Body of pancreas (tissue), 4 donors: ENCODE measurements around the gene CEP120. TPM values are rescaled to one million over a fixed set of nuclear protein-coding genes. Genes with fewer than 3 reads are reported as not detected.

Source experiments
- ATAC-seq: fragments of 150-250 bp; one replicate; pipeline ENCODE4 v1.9.1; 2016
- DNase-seq, 4 donors: peaks; one replicate each; pipeline ENCODE4 v3.0.0-alpha.2; 2019
- H3K27ac ChIP-seq, 4 donors: fragments of 200-600 bp; sonication (generic); 1 replicate in 3 of 4; 2 replicates in 1 of 4; pipeline versions ENCODE4 v1.5.1 to v1.6.1; 2016 to 2019; ENCODE audit warnings: mild to moderate bottlenecking in 1 of 4, mixed read lengths in 1 of 4, moderate library complexity in 1 of 4
- H3K27me3 ChIP-seq, 2 donors: fragments of 200-600 bp; sonication (generic); one replicate each; pipeline ENCODE4 v1.6.0; 2016; ENCODE audit warnings: mild to moderate bottlenecking in 1 of 2
- H3K36me3 ChIP-seq, 2 donors: fragments of 200-600 bp; sonication (generic); replicated peaks in 1 of 2; 2 replicates each; pipeline ENCODE4 v1.5.1; 2016; ENCODE audit warnings: low read depth in 2 of 2; ENCODE audit not compliant: insufficient read depth in 1 of 2
- H3K4me1 ChIP-seq: fragments of 200-600 bp; sonication (generic); one replicate; pipeline ENCODE4 v1.6.0; 2016
- H3K4me3 ChIP-seq, 2 donors: fragments of 200-600 bp; sonication (generic); 1 replicate in 1 of 2; 2 replicates in 1 of 2; pipeline ENCODE4 v1.5.1; 2016 to 2019
- H3K9me3 ChIP-seq, 3 donors: fragments of 200-600 bp; sonication (generic); 1 replicate in 2 of 3; 2 replicates in 1 of 3; pipeline ENCODE4 v1.5.1; 2016
- CTCF ChIP-seq, 7 experiments: fragments of 450-650 bp in 4 of 7; fragments of 200-600 bp in 3 of 7; sonication (generic) in 3 of 7; IDR thresholded peaks; one replicate each; pipeline ENCODE4 v1.5.1; 2016 to 2019; ENCODE audit warnings: antibody characterized with exemption in 7 of 7
- POLR2A ChIP-seq, 3 donors: fragments of 450-650 bp; IDR thresholded peaks; one replicate each; pipeline ENCODE4 v1.6.1; 2016; ENCODE audit warnings: antibody characterized with exemption in 3 of 3, mild to moderate bottlenecking in 2 of 3
- WGBS, 2 donors: methylation state at CpG; one replicate each; pipeline ENCODE4 v1.1.5; 2017; 5-methylcytosine and 5-hydroxymethylcytosine counted together
- intact Hi-C: fragments of 100-400 bp; cut with DNase I; formaldehyde crosslinking; loops from one replicate; pipeline ENCODE4 v1.15.1; 2023
- total RNA-seq, 2 donors: library from RNA; depleted of rRNA; stranded (reverse); fragments of >200 nt; gene quantifications; one replicate each; pipeline ENCODE4 v1.1.0, GENCODE V29; 2016

CEP120 gene
- total RNA-seq, 2 donors from 2014 or later, result 6.6 to 11.2 TPM

GRCh38 chr5:123425431-123425830 lies 2.2 kb upstream of the CEP120 start:
- Histone ChIP-seq H3K4me1 (peaks cover 47% of the 10 kb centered on the region), H3K36me3 (no peaks in the 10 kb centered on the region), H3K27me3 (no peaks in the 10 kb centered on the region), H3K4me3 (no peak overlapping the region), H3K9me3 (no peaks in the 10 kb centered on the region), H3K27ac (no peak overlapping the region)
- no peak for ATAC-seq
- intact Hi-C loops, result loop anchor here (10.0 kb wide), 1 partner anchor 79 kb away; no protein-coding TSS in a partner anchor
- no peak for DNase-seq
- TF ChIP-seq POLR2A (IDR thresholded peaks at IDR 0.05), result no peak
- TF ChIP-seq CTCF (IDR thresholded peaks at IDR 0.05), result no peak
- WGBS, 2 donors, result 82 to 84% methylated on average over 4 of the region's 4 CpGs

- peak in 2 of 4 donors; percentile 21 to 24 for DNase-seq
Observed at GRCh38 chr5:123422433-123423277, 548 bp downstream of the CEP120 start.

GRCh38 chr5:123421773-123422172 lies 1.4 kb downstream of the CEP120 start:
- Histone ChIP-seq H3K27ac (no peak overlapping the region), H3K36me3 (no peaks in the 10 kb centered on the region), H3K27me3 (no peaks in the 10 kb centered on the region), H3K4me1 (peaks cover 26% of the 10 kb centered on the region), H3K4me3 (no peak overlapping the region), H3K9me3 (no peaks in the 10 kb centered on the region)
- intact Hi-C loops, result loop anchor here (10.0 kb wide), 1 partner anchor 83 kb away; no protein-coding TSS in a partner anchor
- TF ChIP-seq POLR2A (IDR thresholded peaks at IDR 0.05) (no peak), CTCF (IDR thresholded peaks at IDR 0.05) (no peak)
- WGBS, 2 donors, result 13 to 20% methylated on average over 2 of the region's 2 CpGs
- no peak for ATAC-seq
- no peak for DNase-seq

More at GRCh38 chr5:123422433-123423277, 548 bp downstream of the CEP120 start:
- no peaks in the 10 kb centered on the region for H3K36me3 ChIP-seq
- peak overlapping the region; percentile 88 to 95 for H3K4me3 ChIP-seq
- H3K27ac ChIP-seq, result peak overlapping the region; percentile 81 to 88 (median 84)
- 0% methylated on average over 16 to 42 of the region's 45 CpGs for WGBS, 2 donors
- ATAC-seq, result peak; percentile 6
- H3K4me1 ChIP-seq, result peaks cover 30% of the 10 kb centered on the region
- H3K9me3 ChIP-seq, result no peaks in the 10 kb centered on the region
- TF ChIP-seq CTCF (IDR thresholded peaks at IDR 0.05), result no peak
- TF ChIP-seq POLR2A (IDR thresholded peaks at IDR 0.05), result no peak
- H3K27me3 ChIP-seq, result no peaks in the 10 kb centered on the region
- intact Hi-C loops, result loop anchor here (10.0 kb wide), 1 partner anchor 82 kb away; no protein-coding TSS in a partner anchor

GRCh38 chr5:123414974-123415373 lies 8.2 kb downstream of the CEP120 start:
- DNase-seq (no peak), ATAC-seq (no peak)
- Histone ChIP-seq H3K27me3 (no peaks in the 10 kb centered on the region), H3K9me3 (no peaks in the 10 kb centered on the region), H3K4me1 (peaks cover 2% of the 10 kb centered on the region), H3K27ac (no peak overlapping the region), H3K36me3 (peaks cover 0 to 7% of the 10 kb centered on the region in 2 donors), H3K4me3 (no peak overlapping the region)
- TF ChIP-seq CTCF (IDR thresholded peaks at IDR 0.05) (no peak), POLR2A (IDR thresholded peaks at IDR 0.05) (no peak)
- intact Hi-C loops, result no loop called here
